K562 (cell line): Measurements from ENCODE around the gene TAS1R3. TPM values are rescaled to one million over a fixed set of nuclear protein-coding genes. Genes with fewer than 3 reads are reported as not detected.
A peak's percentile ranks its signal among the peaks of the same experiment; 100 is the strongest.

Source experiments
- ATAC-seq: fragments of 200-7000 bp; cut with Tn5 transposase; 3 replicates; pipeline ENCODE4 v1.9.1; 2020; ENCODE audit warnings: moderate library complexity
- BruUV-seq: library from RNA; stranded (reverse); fragments of 400-500 nt; replicated peaks from 2 replicates; lab custom pipeline; 2021; lab: Mats Ljungman, UMichigan
- CTCF ChIA-PET: fragments of 300-600 bp; formaldehyde crosslinking; extraction: SDS; loops from one replicate; lab custom pipeline; 2021; ENCODE audit warnings: low intra/inter-chr PET ratio; lab: Yijun Ruan, JAX
- POLR2A ChIA-PET: fragments of 300-600, 350-650 bp; sonication (Branson Sonifier 250); formaldehyde crosslinking; extraction: SDS; loops from one replicate; lab custom pipeline; 2021; ENCODE audit warnings: antibody characterized with exemption, inconsistent platforms; lab: Yijun Ruan, JAX
- DNase-seq, 4 experiments: peaks; one replicate each; pipeline versions ENCODE4 v3.0.0 to v3.0.0-alpha.2; 2011 to 2018; ENCODE audit warnings: low spot score in 3 of 4, mixed read lengths in 3 of 4; ENCODE audit errors: extremely low read depth in 1 of 4
- FAIRE-seq: peaks from 2 replicates; lab custom pipeline; 2011; peaks lifted over from hg19 to GRCh38; lab: Jason Lieb, UNC
- H2AFZ ChIP-seq: 2 replicates; pipeline ENCODE4 v1.6.0; 2011; ENCODE audit warnings: low read depth, low read length, control low read depth, inconsistent platforms
- H3K27ac ChIP-seq: fragments of 200-600 bp; 3 replicates; pipeline ENCODE4 v1.8.0; 2011; ENCODE audit warnings: low read depth, mild to moderate bottlenecking, control low read depth, inconsistent platforms, low read length, moderate library complexity, mixed read lengths; ENCODE audit errors: extremely low read depth
- H3K27me3 ChIP-seq, 2 experiments: fragments of 300-600 bp in 1 of 2; 2 replicates in 1 of 2; 3 replicates in 1 of 2; pipeline versions ENCODE4 v1.6.0 to v1.8.0; 2011; ENCODE audit warnings: inconsistent platforms in 2 of 2, low read length in 2 of 2, mild to moderate bottlenecking in 1 of 2, mixed read lengths in 1 of 2, moderate library complexity in 1 of 2; ENCODE audit not compliant: control insufficient read depth in 2 of 2, insufficient read depth in 2 of 2
- H3K36me3 ChIP-seq: fragments of 300-600 bp; 3 replicates; pipeline ENCODE4 v1.8.0; 2011; ENCODE audit warnings: mild to moderate bottlenecking, low read length, inconsistent platforms; ENCODE audit not compliant: control insufficient read depth, insufficient read depth
- H3K4me1 ChIP-seq, 2 experiments: fragments of 200-600 bp in 1 of 2; replicated peaks in 1 of 2; 2 replicates in 1 of 2; 3 replicates in 1 of 2; pipeline versions ENCODE4 v1.5.1 to v1.8.0; 2011; ENCODE audit warnings: inconsistent platforms in 2 of 2, low read length in 2 of 2, mild to moderate bottlenecking in 1 of 2, mixed read lengths in 1 of 2, moderate library complexity in 1 of 2; ENCODE audit not compliant: control insufficient read depth in 2 of 2, insufficient read depth in 2 of 2
- H3K4me2 ChIP-seq: 2 replicates; pipeline ENCODE4 v1.6.1; 2011; ENCODE audit warnings: low read length, control low read depth, inconsistent platforms, mixed read lengths; ENCODE audit not compliant: insufficient read depth
- H3K4me3 ChIP-seq: fragments of 200-600 bp; sonication (generic), shearing (Covaris generic); 2 replicates; pipeline ENCODE4 v1.5.1; 2016; ENCODE audit warnings: control low read depth, inconsistent platforms
- H3K79me2 ChIP-seq: fragments of 200-600 bp; 3 replicates; pipeline ENCODE4 v1.8.0; 2011; ENCODE audit warnings: low read length, inconsistent platforms; ENCODE audit not compliant: control insufficient read depth, insufficient read depth
- H3K9ac ChIP-seq, 2 experiments: 2 replicates each; pipeline versions ENCODE4 v1.6.0 to v1.6.1; 2011; ENCODE audit warnings: low read depth in 2 of 2, low read length in 2 of 2, control low read depth in 1 of 2, inconsistent platforms in 1 of 2, mild to moderate bottlenecking in 1 of 2, mixed read lengths in 1 of 2; ENCODE audit not compliant: insufficient read depth in 1 of 2
- H3K9me1 ChIP-seq: one replicate; pipeline ENCODE4 v1.6.0; 2011; ENCODE audit warnings: inconsistent platforms, mild to moderate bottlenecking, low read length, moderate library complexity; ENCODE audit not compliant: control insufficient read depth, insufficient read depth
- H3K9me3 ChIP-seq: replicated peaks from 2 replicates; pipeline ENCODE4 v1.5.1; 2011; ENCODE audit warnings: low read depth, low read length, inconsistent platforms; ENCODE audit not compliant: control insufficient read depth, insufficient read depth
- H4K20me1 ChIP-seq: replicated peaks from 2 replicates; pipeline ENCODE4 v1.6.1; 2011; ENCODE audit warnings: low read length, inconsistent platforms, mixed read lengths; ENCODE audit not compliant: control insufficient read depth, insufficient read depth
- CBFA2T2 ChIP-seq: fragments of 450-650 bp; conservative IDR thresholded peaks from 2 replicates; pipeline ENCODE4 v1.6.1; 2017; ENCODE audit warnings: mild to moderate bottlenecking
- KDM1A ChIP-seq, 2 experiments: fragments of 450-650 bp; IDR thresholded peaks; 2 replicates each; pipeline ENCODE4 v1.6.1; 2016; ENCODE audit warnings: mild to moderate bottlenecking in 2 of 2
- MYBL2 ChIP-seq, 2 experiments: fragments of 450-650 bp in 1 of 2; sonication (generic) in 1 of 2; formaldehyde crosslinking in 1 of 2; IDR thresholded peaks; 2 replicates each; pipeline versions ENCODE4 v1.6.1 to v1.8.1; 2017 to 2022; ENCODE audit warnings: borderline replicate concordance in 1 of 2, inconsistent platforms in 1 of 2, low read depth in 1 of 2, mild to moderate bottlenecking in 1 of 2, missing genetic modification reagents in 1 of 2, moderate library complexity in 1 of 2
- NR2C1 ChIP-seq, 2 experiments: fragments of 450-650 bp; IDR thresholded peaks; 2 replicates each; pipeline ENCODE4 v1.6.1; 2017; ENCODE audit warnings: mild to moderate bottlenecking in 2 of 2, antibody characterized with exemption in 1 of 2, inconsistent platforms in 1 of 2, missing compliant biosample characterization in 1 of 2, missing genetic modification characterization in 1 of 2
- PHTF2 ChIP-seq: fragments of 250-450 bp; sonication (Bioruptor Pico); IDR thresholded peaks from 2 replicates; pipeline ENCODE4 v1.5.0; 2021; ENCODE audit warnings: mild to moderate bottlenecking
- POLR2B ChIP-seq: fragments of 450-650 bp; IDR thresholded peaks from 2 replicates; pipeline ENCODE4 v1.6.1; 2018; ENCODE audit warnings: low read depth; ENCODE audit not compliant: partially characterized antibody
- POLR2G ChIP-seq: fragments of 200-400 bp; formaldehyde crosslinking; IDR thresholded peaks from 2 replicates; pipeline ENCODE4 v1.6.1; 2017; ENCODE audit warnings: low read depth, mild to moderate bottlenecking, antibody characterized with exemption, low read length, moderate library complexity
- STAT5A ChIP-seq: IDR thresholded peaks from 2 replicates; pipeline ENCODE4 v1.6.1; 2012; ENCODE audit warnings: low read length, inconsistent platforms, borderline replicate concordance
- SUPT5H ChIP-seq: fragments of 450-650 bp; IDR thresholded peaks from 2 replicates; pipeline ENCODE4 v1.6.1; 2016
- TARDBP ChIP-seq: fragments of 450-650 bp; IDR thresholded peaks from 2 replicates; pipeline ENCODE4 v1.6.1; 2016
- ZBTB34 ChIP-seq: fragments of 250-450 bp; sonication (Bioruptor Pico); IDR thresholded peaks from 2 replicates; pipeline ENCODE4 v1.8.0; 2021; ENCODE audit warnings: mild to moderate bottlenecking, moderate library complexity
- ZKSCAN1 ChIP-seq: fragments of 150-350 bp; IDR thresholded peaks from 2 replicates; pipeline ENCODE4 v1.6.1; 2016; ENCODE audit warnings: low read depth, low read length
- ZKSCAN3 ChIP-seq: fragments of 250-450 bp; sonication (Bioruptor Pico); IDR thresholded peaks from 2 replicates; pipeline ENCODE4 v1.4.0; 2020
- ZNF133 ChIP-seq: fragments of 250-450 bp; sonication (Bioruptor Pico); IDR thresholded peaks from 2 replicates; pipeline ENCODE4 v1.4.0; 2020; ENCODE audit warnings: mild to moderate bottlenecking
- ZNF212 ChIP-seq: fragments of 450-650 bp; formaldehyde crosslinking; IDR thresholded peaks from 2 replicates; pipeline ENCODE4 v1.4.0; 2020; ENCODE audit warnings: mild to moderate bottlenecking
- WGBS: fragments of 100-300 bp; shearing (Covaris generic); methylation state at CpG from one replicate; pipeline ENCODE4 v1.1.6; 2016; ENCODE audit warnings: low coverage, mixed read lengths; ENCODE audit not compliant: insufficient coverage; ENCODE audit errors: missing lambda C conversion rate; 5-methylcytosine and 5-hydroxymethylcytosine counted together
- in situ Hi-C: fragments of 300-500 bp; cut with MboI; formaldehyde crosslinking; loops from 4 replicates; pipeline ENCODE4 v1.15.0; 2018; ENCODE audit warnings: inconsistent platforms, mixed read lengths
- intact Hi-C: fragments of 100-400 bp; cut with micrococcal nuclease; formaldehyde crosslinking; loops from 2 replicates; pipeline ENCODE4 v1.14.2; 2022
- polyA plus RNA-seq, 8 experiments: library from polyadenylated mRNA; depleted of rRNA in 4 of 8; stranded (reverse) in 5 of 8; unstranded in 3 of 8; fragments of >200 nt; fragmentation: Nextera tagmentation in 2 of 8; fragmentation: Illumina TruSeq in 1 of 8; extraction: Ambion mirVana in 2 of 8; extraction: Trizol in 1 of 8; gene quantifications; 2 replicates each; pipeline versions ENCODE4 v1.2.1 to v1.2.3, GENCODE V29; 2011 to 2014; ENCODE audit warnings: inconsistent platforms in 1 of 8, missing spikeins in 1 of 8
- total RNA-seq, 7 experiments: library from RNA; depleted of rRNA in 6 of 7; stranded (reverse); fragments of >200 nt in 6 of 7; fragmentation: Illumina TruSeq in 2 of 7; extraction: Trizol in 2 of 7; gene quantifications; 2 replicates each; pipeline versions ENCODE4 v1.2.1 to v1.2.3, GENCODE V29; 2011 to 2021; ENCODE audit warnings: low replicate concordance in 1 of 7

The TAS1R3 gene
- total and polyA plus RNA-seq, 9 of the 15 experiments (the other 6 are each of a cell fraction or from before 2014, with no cell fraction given), result 0.07 to 0.13 TPM; not detected in 7

- DNase-seq, result no peak
- Histone ChIP-seq H3K4me2 (no peak overlapping the region), H3K9me1 (peaks cover 9% of the 10 kb centered on the region), H4K20me1 (peaks cover 29% of the 10 kb centered on the region; the same call in 1 of the 2 replicates), H3K4me1 (peaks cover 3 to 88% of the 10 kb centered on the region in 2 experiments; a peak in 2 of 5 replicates), H3K9ac (no peak overlapping the region), H2AFZ (no peak overlapping the region), H3K4me3 (no peak overlapping the region), H3K9me3 (peaks cover 2% of the 10 kb centered on the region; the same call in 1 of the 2 replicates), H3K79me2 (peaks cover 26% of the 10 kb centered on the region), H3K36me3 (peaks cover 88% of the 10 kb centered on the region; the same call in 2 of the 3 replicates), H3K27ac (no peak overlapping the region), H3K27me3 (no peaks in the 10 kb centered on the region)
- no TSS peak for BruUV-seq
- no peak for ATAC-seq
- ChIA-PET CTCF (no interaction called here), POLR2A (no interaction called here)
- no peak for FAIRE-seq
- in situ Hi-C loops, result no loop called here
- intact Hi-C loops, result no loop called here
- 90% methylated on average over 22 of the region's 23 CpGs for WGBS
- no peak for TF ChIP-seq ZNF133 (CRISPR knock-in tag)
- TF ChIP-seq PHTF2, result no peak
- TF ChIP-seq ZKSCAN1, result no peak
- TF ChIP-seq ZKSCAN3 (CRISPR knock-in tag), result no peak
These were observed 9.1 kb downstream of the TAS1R3 start for GRCh38 chr1:1340185-1340584.

- no peak for ATAC-seq
- WGBS, result 96% methylated on average over 36 of the region's 36 CpGs
- Histone ChIP-seq H3K9me1 (peaks cover 11% of the 10 kb centered on the region), H3K79me2 (peaks cover 34% of the 10 kb centered on the region), H3K36me3 (peaks cover 82% of the 10 kb centered on the region; the same call in 2 of the 3 replicates), H3K4me3 (no peak overlapping the region), H3K9me3 (peaks cover 2% of the 10 kb centered on the region; the same call in 1 of the 2 replicates), H3K27ac (no peak overlapping the region), H3K27me3 (no peaks in the 10 kb centered on the region), H3K9ac (no peak overlapping the region), H2AFZ (no peak overlapping the region), H3K4me1 (peaks cover 7 to 88% of the 10 kb centered on the region in 2 experiments; a peak in 3 of 5 replicates), H4K20me1 (peaks cover 33% of the 10 kb centered on the region; the same call in 1 of the 2 replicates), H3K4me2 (no peak overlapping the region)
- FAIRE-seq, result no peak
- DNase-seq, result no peak
- POLR2A ChIA-PET, result interaction anchor here (0.6 kb wide), 1 partner anchor 35 kb away, joined by 3 read pairs; no protein-coding TSS in a partner anchor
- no TSS peak for BruUV-seq
- intact Hi-C loops, result no loop called here
- in situ Hi-C loops, result no loop called here
- CTCF ChIA-PET, result no interaction called here
- TF ChIP-seq POLR2B (peak; percentile 10), ZBTB34 (CRISPR knock-in tag) (no peak), SUPT5H (peak; percentile 58; the same call in 1 of the 2 replicates), ZNF212 (CRISPR knock-in tag) (no peak), NR2C1 (IDR thresholded peaks at IDR 0.05) (no peak), NR2C1 (tag; IDR thresholded peaks at IDR 0.05) (no peak), CBFA2T2 (0 out of 2 replicates have a peak, but pooled peaks have one; percentile 7), MYBL2 (IDR thresholded peaks at IDR 0.05; ENCODE audit: low read depth) (no peak), MYBL2 (CRISPR knock-in tag; IDR thresholded peaks at IDR 0.05; ENCODE audit: borderline replicate concordance) (0 out of 2 replicates have a peak, but pooled peaks have one; percentile 58), STAT5A (peak; percentile 59; the same call in 1 of the 2 replicates), TARDBP (peak; percentile 29; the same call in 1 of the 2 replicates), POLR2G (peak; percentile 55), KDM1A (IDR thresholded peaks at IDR 0.05) (peak in 1 of 2 experiments; percentile 66; a peak in 1 of 4 replicates)
These were observed 9.9 kb downstream of the TAS1R3 start for GRCh38 chr1:1340791-1341548.
